Muscle layer of duodenum (tissue), 2 donors: ENCODE data around the gene RXRG.

Experiments
- H3K27ac ChIP-seq: one replicate; pipeline ENCODE4 v1.7.0; 2013; ENCODE audit warnings: mild to moderate bottlenecking, low read length
- H3K27me3 ChIP-seq: one replicate; pipeline ENCODE4 v1.7.0; 2013; ENCODE audit warnings: low read depth, mild to moderate bottlenecking, control low read depth, low read length
- H3K36me3 ChIP-seq, 2 donors: one replicate each; pipeline ENCODE4 v1.7.0; 2013; ENCODE audit warnings: low read length in 2 of 2, control low read depth in 1 of 2, mild to moderate bottlenecking in 1 of 2; ENCODE audit not compliant: insufficient read depth in 2 of 2, control insufficient read depth in 1 of 2
- H3K4me1 ChIP-seq, 2 donors: one replicate each; pipeline ENCODE4 v1.7.0; 2013; ENCODE audit warnings: low read length in 2 of 2, mild to moderate bottlenecking in 2 of 2, control low read depth in 1 of 2, moderate library complexity in 1 of 2; ENCODE audit not compliant: insufficient read depth in 2 of 2, control insufficient read depth in 1 of 2
- H3K4me3 ChIP-seq, 2 donors: one replicate each; pipeline ENCODE4 v1.7.0; 2013; ENCODE audit warnings: low read length in 2 of 2, low read depth in 1 of 2, mild to moderate bottlenecking in 1 of 2
- H3K9me3 ChIP-seq, 2 donors: one replicate each; pipeline ENCODE4 v1.7.0; 2013; ENCODE audit warnings: low read length in 2 of 2, control low read depth in 1 of 2, mild to moderate bottlenecking in 1 of 2; ENCODE audit not compliant: control insufficient read depth in 1 of 2
- donor health status: healthy.

The RXRG gene

DNA sequence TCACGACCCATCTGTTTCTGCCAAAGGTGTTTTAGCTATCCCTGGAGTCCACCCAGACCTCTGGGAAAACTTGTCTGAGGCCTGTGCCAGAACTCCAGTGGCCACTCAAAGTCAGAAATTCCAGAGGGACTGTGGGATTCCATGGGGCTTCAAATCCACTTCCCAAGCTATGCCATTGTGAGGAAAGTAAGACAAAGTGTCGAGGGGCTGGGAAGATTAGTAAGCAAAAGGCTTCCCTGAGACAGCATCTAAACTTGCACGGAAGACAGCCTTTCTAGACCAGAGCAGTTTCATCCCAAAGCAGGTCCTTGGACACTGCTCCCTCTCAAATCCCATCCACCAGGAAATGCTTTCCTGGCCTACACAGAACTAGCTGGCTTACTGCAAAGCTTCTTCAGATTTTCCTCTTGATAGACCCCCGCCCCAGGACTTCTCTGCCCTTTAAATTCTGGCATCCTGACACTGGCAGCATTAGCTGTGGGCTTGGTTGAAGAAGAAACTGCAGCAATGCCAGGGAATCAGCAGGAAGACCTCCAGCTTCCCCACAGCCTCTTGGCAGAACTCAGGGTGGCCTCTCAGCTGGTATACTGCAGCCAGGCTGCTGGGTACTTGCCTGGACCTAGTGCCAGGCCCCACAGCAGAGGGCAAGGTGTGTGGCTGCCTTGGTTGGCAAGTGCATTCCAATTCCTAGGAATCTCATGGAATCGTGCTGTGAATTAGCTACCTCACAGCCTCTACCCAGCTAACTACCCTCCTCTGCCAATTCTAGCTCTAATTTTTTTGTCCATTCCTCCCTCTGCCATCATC is 61.1 kb downstream of the RXRG start:
- peaks cover 0 to 9% of the 10 kb centered on the region in 2 donors for H3K4me1 ChIP-seq
- no peak overlapping the region for H3K27ac ChIP-seq
- no peak overlapping the region for H3K4me3 ChIP-seq
- H3K9me3 ChIP-seq: no peaks in the 10 kb centered on the region
- no peaks in the 10 kb centered on the region for H3K27me3 ChIP-seq
- H3K36me3 ChIP-seq: no peaks in the 10 kb centered on the region

- Histone ChIP-seq H3K27ac (no peak overlapping the region), H3K9me3 (no peaks in the 10 kb centered on the region), H3K4me1 (peaks cover 0 to 9% of the 10 kb centered on the region in 2 donors), H3K36me3 (no peaks in the 10 kb centered on the region), H3K4me3 (no peak overlapping the region), H3K27me3 (no peaks in the 10 kb centered on the region)
These were observed 61.9 kb downstream of the RXRG start for GRCh38 chr1:165383067-165383466.

GRCh38 chr1:165381745-165382505 is 63.0 kb downstream of the RXRG start:
- no peaks in the 10 kb centered on the region for H3K36me3 ChIP-seq
- H3K27me3 ChIP-seq: no peaks in the 10 kb centered on the region
- H3K4me1 ChIP-seq: peaks cover 0 to 9% of the 10 kb centered on the region in 2 donors
- no peaks in the 10 kb centered on the region for H3K9me3 ChIP-seq
- no peak overlapping the region for H3K4me3 ChIP-seq
- H3K27ac ChIP-seq: no peak overlapping the region

GRCh38 chr1:165376811-165377311 is 68.1 kb downstream of the RXRG start:
- Histone ChIP-seq H3K27me3 (no peaks in the 10 kb centered on the region), H3K36me3 (no peaks in the 10 kb centered on the region), H3K27ac (no peak overlapping the region), H3K4me1 (peaks cover 0 to 5% of the 10 kb centered on the region in 2 donors), H3K9me3 (no peaks in the 10 kb centered on the region), H3K4me3 (peak overlapping the region; percentile 60 to 61)

DNA sequence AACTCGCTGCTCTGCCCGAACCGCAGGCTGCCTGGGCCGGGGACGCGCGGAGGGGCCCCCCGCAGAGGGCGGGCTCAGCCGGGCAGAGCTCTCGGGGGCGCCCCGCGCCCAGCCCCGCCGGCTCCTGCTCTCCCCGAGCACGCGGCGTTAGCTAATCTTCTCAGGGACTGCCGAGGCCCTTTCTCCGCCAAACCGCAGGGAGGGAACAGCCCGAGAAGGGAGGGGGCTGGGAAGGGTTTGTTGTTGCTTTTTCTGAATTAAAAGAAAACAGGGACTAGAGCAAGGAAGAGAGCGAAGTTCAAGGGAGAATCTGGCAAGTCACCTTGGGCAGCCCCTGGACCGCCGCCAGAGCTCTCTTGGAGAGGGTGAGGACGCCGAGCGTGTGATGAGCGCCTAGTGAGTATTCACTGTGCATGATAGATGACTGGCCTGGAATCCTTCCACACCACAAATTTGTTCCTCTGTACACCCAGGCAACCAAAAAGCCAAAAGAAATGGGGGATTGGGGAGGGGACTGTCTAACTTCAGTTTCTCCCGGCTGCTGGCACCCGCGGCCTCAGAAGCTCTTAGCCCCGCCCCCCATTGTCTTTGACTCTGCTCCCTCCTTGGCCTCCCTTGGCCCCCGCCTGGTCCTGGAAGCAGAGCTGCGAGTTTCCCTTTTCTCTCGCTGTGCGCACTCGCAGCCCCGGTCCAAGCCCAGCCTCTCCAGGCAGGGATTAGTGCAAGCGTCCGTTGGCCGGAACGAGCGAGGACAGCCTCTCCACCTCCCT is 68.7 kb downstream of the RXRG start:
- Histone ChIP-seq H3K36me3 (no peaks in the 10 kb centered on the region), H3K27ac (peak overlapping the region; percentile 28), H3K4me3 (peak overlapping the region; percentile 60 to 61), H3K4me1 (peaks cover 0 to 5% of the 10 kb centered on the region in 2 donors), H3K9me3 (no peaks in the 10 kb centered on the region), H3K27me3 (no peaks in the 10 kb centered on the region)

DNA sequence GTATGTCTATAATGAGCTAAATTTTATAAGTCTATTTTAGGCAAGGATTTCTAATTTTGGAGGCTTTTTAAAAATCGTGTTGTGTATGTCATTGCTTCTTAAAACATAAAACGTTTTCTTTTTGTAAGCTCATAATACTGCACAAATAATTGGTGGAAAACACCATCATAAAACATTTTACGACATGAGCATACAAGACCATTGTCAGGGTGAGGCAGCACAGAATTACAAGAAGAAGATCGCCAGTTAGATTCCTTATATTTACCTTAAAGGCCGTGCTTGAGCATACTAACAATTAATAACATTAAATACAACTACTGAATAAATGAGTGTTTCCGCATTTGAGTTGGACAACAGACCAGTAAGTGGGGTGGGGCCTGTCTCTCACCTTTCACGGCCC is 69.3 kb downstream of the RXRG start:
- peak overlapping the region; percentile 28 for H3K27ac ChIP-seq
- peak overlapping the region; percentile 60 to 61 for H3K4me3 ChIP-seq
- no peaks in the 10 kb centered on the region for H3K27me3 ChIP-seq
- H3K4me1 ChIP-seq: peaks cover 0 to 5% of the 10 kb centered on the region in 2 donors
- H3K9me3 ChIP-seq: no peaks in the 10 kb centered on the region
- H3K36me3 ChIP-seq: no peaks in the 10 kb centered on the region

- H3K27me3 ChIP-seq: no peaks in the 10 kb centered on the region
These were observed 73.2 kb downstream of the RXRG start for GRCh38 chr1:165371588-165372225.

DNA sequence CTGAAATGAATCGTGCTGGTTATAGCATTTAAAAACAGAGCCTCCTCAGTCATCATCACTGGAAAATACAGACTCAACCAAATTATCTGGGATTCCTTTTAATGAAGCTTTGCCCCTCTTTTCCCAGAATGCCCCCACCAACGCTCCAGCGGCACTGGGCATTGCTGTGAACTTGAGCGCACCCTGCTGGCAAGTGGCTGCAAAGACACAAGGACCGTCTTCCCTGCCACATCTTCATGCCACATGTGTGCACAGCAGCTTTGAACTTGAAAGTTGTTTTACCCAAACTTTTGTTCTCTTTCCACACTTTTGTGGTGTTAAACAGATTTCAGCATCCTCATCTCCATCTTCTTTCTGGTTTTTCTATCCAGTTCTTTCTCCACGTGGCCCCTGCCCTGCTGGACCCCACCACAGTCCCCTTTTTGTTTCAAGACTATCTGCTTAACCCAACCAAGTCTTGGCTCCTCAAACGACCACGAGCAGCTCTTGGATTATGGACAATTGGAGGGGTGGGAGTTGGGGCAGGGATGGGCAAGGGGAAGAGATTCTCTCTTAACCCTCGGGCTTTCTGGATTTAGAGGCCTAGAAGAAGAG is 75.6 kb downstream of the RXRG start:
- Histone ChIP-seq H3K4me1 (no peaks in the 10 kb centered on the region), H3K27me3 (no peaks in the 10 kb centered on the region), H3K36me3 (no peaks in the 10 kb centered on the region), H3K4me3 (no peak overlapping the region), H3K27ac (no peak overlapping the region), H3K9me3 (no peaks in the 10 kb centered on the region)

More at GRCh38 chr1:165371588-165372225, 73.2 kb downstream of the RXRG start:
- H3K4me3 ChIP-seq: no peak overlapping the region
- no peaks in the 10 kb centered on the region for H3K36me3 ChIP-seq
- peaks cover 0 to 5% of the 10 kb centered on the region in 2 donors for H3K4me1 ChIP-seq
- no peak overlapping the region for H3K27ac ChIP-seq
- H3K9me3 ChIP-seq: no peaks in the 10 kb centered on the region

- Histone ChIP-seq H3K4me3 (no peak overlapping the region), H3K27ac (no peak overlapping the region), H3K9me3 (no peaks in the 10 kb centered on the region), H3K4me1 (no peaks in the 10 kb centered on the region), H3K36me3 (no peaks in the 10 kb centered on the region), H3K27me3 (no peaks in the 10 kb centered on the region)
These were observed 77.4 kb downstream of the RXRG start for GRCh38 chr1:165367375-165367993.

DNA sequence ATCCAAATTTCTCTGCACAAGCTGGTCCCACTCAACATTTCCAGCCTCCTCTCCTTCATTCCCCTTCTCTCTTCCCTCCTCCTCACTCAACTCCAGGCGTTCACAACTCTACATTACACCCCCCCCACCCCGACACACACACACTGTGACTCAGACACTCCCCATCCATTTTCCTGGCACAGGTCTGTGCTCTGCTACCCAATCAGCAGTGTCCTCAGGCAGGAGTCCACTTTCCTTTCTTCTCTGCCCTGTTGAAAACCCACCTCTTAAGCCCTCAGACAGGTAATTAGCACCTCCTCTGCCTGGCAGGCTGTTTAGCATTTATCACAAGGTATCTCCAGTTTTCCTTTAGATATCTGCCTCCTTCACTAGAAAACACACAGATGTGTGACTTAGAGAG is 79.6 kb downstream of the RXRG start:
- no peak overlapping the region for H3K27ac ChIP-seq
- H3K9me3 ChIP-seq: no peaks in the 10 kb centered on the region
- H3K4me3 ChIP-seq: no peak overlapping the region
- no peaks in the 10 kb centered on the region for H3K27me3 ChIP-seq
- no peaks in the 10 kb centered on the region for H3K36me3 ChIP-seq
- no peaks in the 10 kb centered on the region for H3K4me1 ChIP-seq
